Effector memory CD8-positive, alpha-beta T cell (primary cell): ENCODE results near the gene CEACAM19.

Experiments
- ATAC-seq: fragments of 150-1000 bp; cut with Tn5 transposase; replicated peaks from 2 replicates; pipeline ENCODE4 v1.10.0; 2021; ENCODE audit warnings: mild to moderate bottlenecking, moderate library complexity
- DNase-seq, 3 experiments: peaks; one replicate each; pipeline ENCODE4 v3.0.0; 2021
- H3K27ac Mint-ChIP-seq, 2 donors: one replicate each; pipeline ENCODE4 v1.8.0; 2022; ENCODE audit warnings: mild to moderate bottlenecking in 2 of 2, mixed read lengths in 2 of 2, moderate library complexity in 2 of 2
- H3K27me3 Mint-ChIP-seq, 2 donors: one replicate each; pipeline ENCODE4 v1.8.0; 2022; ENCODE audit warnings: mixed read lengths in 2 of 2
- H3K36me3 Mint-ChIP-seq: one replicate; pipeline ENCODE4 v1.8.0; 2022; ENCODE audit warnings: mild to moderate bottlenecking, moderate library complexity, mixed read lengths; ENCODE audit not compliant: insufficient read depth
- H3K4me1 Mint-ChIP-seq, 2 donors: one replicate each; pipeline ENCODE4 v1.8.0; 2022; ENCODE audit warnings: low read depth in 2 of 2, mixed read lengths in 2 of 2
- H3K4me3 Mint-ChIP-seq, 2 donors: one replicate each; pipeline ENCODE4 v1.8.0; 2022; ENCODE audit warnings: mild to moderate bottlenecking in 2 of 2, mixed read lengths in 2 of 2, moderate library complexity in 2 of 2
- H3K9me3 Mint-ChIP-seq, 2 donors: one replicate each; pipeline ENCODE4 v1.8.0; 2022; ENCODE audit warnings: mixed read lengths in 2 of 2

The CEACAM19 gene

GRCh38 chr19:44732235-44733014 lies 61.1 kb downstream of the CEACAM19 start:
- H3K27me3 Mint-ChIP-seq, result no peaks in the 10 kb centered on the region
- no peak overlapping the region for H3K27ac Mint-ChIP-seq
- no peak for DNase-seq
- ATAC-seq, result no peak
- H3K9me3 Mint-ChIP-seq, result no peaks in the 10 kb centered on the region
- no peak overlapping the region for H3K4me3 Mint-ChIP-seq
- H3K4me1 Mint-ChIP-seq, result peaks cover 9 to 18% of the 10 kb centered on the region in 2 donors
- H3K36me3 Mint-ChIP-seq, result peaks cover 3% of the 10 kb centered on the region
